ENCODE measurements around the gene ISM1. TPM values are rescaled to one million over a fixed set of nuclear protein-coding genes. Genes with fewer than 3 reads are reported as not detected.

Gene ISM1
- polyA plus RNA-seq, 3 donors, result not detected

DNA sequence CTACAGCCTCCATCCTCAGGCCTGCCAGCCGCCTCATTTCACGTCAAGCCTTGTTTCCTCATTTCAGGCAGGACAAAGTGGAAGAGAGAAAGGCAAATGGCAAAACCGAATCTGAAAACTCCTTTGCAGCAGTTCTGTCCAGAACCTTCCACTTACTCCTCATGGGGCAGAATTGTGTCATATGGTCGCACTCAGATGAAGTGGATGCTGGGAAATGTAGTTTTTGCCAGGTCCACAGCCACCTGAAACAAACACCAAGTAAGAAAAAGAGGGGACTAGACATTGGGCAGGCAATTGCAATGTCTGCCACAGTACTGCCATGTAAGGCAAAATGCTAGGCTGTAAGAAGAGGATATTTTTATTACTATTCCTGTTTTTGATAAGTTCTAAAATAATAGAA is 44.9 kb downstream of the ISM1 start:
- H3K27ac Mint-ChIP-seq, result no peak overlapping the region
- Histone ChIP-seq H3K4me2 (replicated peaks; ENCODE audit: extremely low read depth, low read length, poor library complexity, severe bottlenecking) (no peak overlapping the region), H3K27me3 (ENCODE audit: control insufficient read depth in 2 of 2, insufficient read depth in 2 of 2, low read length in 2 of 2) (no peaks in the 10 kb centered on the region), H3K27ac (ENCODE audit: low read depth in 1 of 2, low read length in 2 of 2) (no peak overlapping the region), H3K4me1 (ENCODE audit: control insufficient read depth in 1 of 2, insufficient read depth in 2 of 2, low read length in 2 of 2) (no peaks in the 10 kb centered on the region), H3K9me3 (replicated peaks in 1 of 2; ENCODE audit: control insufficient read depth in 1 of 2, insufficient read depth in 1 of 2, low read length in 2 of 2) (no peaks in the 10 kb centered on the region), H3K79me2 (ENCODE audit: insufficient read depth, low read length) (no peaks in the 10 kb centered on the region), H3K9ac (ENCODE audit: insufficient read depth, low read length, poor library complexity, severe bottlenecking) (no peak overlapping the region), H4K20me1 (ENCODE audit: insufficient read depth, low read length) (no peaks in the 10 kb centered on the region), H3K36me3 (replicated peaks in 1 of 2; ENCODE audit: control insufficient read depth in 1 of 2, insufficient read depth in 2 of 2, low read length in 2 of 2) (no peaks in the 10 kb centered on the region), H3K4me3 (replicated peaks in 1 of 3; ENCODE audit: low read depth in 2 of 3, low read length in 3 of 3) (no peak overlapping the region), H2AFZ (ENCODE audit: insufficient read depth, low read depth, low read length, poor library complexity, severe bottlenecking) (no peak overlapping the region)
- H3K36me3 Mint-ChIP-seq, result no peaks in the 10 kb centered on the region
- intact Hi-C loops (cut with micrococcal nuclease), result no loop called here
- no peak for DNase-seq
- H3K4me3 Mint-ChIP-seq, result no peak overlapping the region
- H3K4me1 Mint-ChIP-seq, result no peaks in the 10 kb centered on the region
- TF ChIP-seq, protein P1, sequence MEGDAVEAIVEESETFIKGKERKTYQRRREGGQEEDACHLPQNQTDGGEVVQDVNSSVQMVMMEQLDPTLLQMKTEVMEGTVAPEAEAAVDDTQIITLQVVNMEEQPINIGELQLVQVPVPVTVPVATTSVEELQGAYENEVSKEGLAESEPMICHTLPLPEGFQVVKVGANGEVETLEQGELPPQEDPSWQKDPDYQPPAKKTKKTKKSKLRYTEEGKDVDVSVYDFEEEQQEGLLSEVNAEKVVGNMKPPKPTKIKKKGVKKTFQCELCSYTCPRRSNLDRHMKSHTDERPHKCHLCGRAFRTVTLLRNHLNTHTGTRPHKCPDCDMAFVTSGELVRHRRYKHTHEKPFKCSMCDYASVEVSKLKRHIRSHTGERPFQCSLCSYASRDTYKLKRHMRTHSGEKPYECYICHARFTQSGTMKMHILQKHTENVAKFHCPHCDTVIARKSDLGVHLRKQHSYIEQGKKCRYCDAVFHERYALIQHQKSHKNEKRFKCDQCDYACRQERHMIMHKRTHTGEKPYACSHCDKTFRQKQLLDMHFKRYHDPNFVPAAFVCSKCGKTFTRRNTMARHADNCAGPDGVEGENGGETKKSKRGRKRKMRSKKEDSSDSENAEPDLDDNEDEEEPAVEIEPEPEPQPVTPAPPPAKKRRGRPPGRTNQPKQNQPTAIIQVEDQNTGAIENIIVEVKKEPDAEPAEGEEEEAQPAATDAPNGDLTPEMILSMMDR (IDR thresholded peaks at IDR 0.05), result no peak
- H3K27me3 Mint-ChIP-seq (ENCODE audit: low read depth in 3 of 3), result peaks cover 0 to 8% (median 3%) of the 10 kb centered on the region in 3 donors
- WGBS (ENCODE audit: insufficient coverage), result 67% methylated on average over 2 of the region's 4 CpGs
- H3K9me3 Mint-ChIP-seq, result peaks cover 0 to 3% (median 0%) of the 10 kb centered on the region in 7 donors

DNA sequence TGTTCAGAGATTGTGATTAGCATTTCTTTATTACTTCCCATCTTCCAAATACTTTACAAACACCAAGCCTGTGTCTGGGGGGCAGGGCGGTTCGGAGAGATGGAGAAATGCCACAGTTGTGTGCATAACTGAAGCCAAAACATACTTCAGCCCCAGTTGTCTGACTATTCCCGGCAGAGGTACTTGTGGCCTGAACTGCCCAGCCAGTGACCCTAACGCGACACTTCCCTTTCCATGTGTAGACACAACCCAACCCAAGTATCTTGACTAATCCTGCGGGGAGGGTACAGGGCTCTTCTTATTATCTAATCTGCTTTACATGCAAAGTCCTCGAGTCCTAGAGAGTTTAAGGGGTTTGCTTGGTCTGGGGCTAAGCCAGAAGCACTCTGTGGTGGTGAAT is 46.2 kb downstream of the ISM1 start:
- intact Hi-C loops (cut with micrococcal nuclease), result no loop called here
- Histone ChIP-seq H3K4me2 (replicated peaks; ENCODE audit: extremely low read depth, low read length, poor library complexity, severe bottlenecking) (no peak overlapping the region), H4K20me1 (ENCODE audit: insufficient read depth, low read length) (no peaks in the 10 kb centered on the region), H3K36me3 (replicated peaks in 1 of 2; ENCODE audit: control insufficient read depth in 1 of 2, insufficient read depth in 2 of 2, low read length in 2 of 2) (no peaks in the 10 kb centered on the region), H2AFZ (ENCODE audit: insufficient read depth, low read depth, low read length, poor library complexity, severe bottlenecking) (no peak overlapping the region), H3K27me3 (ENCODE audit: control insufficient read depth in 2 of 2, insufficient read depth in 2 of 2, low read length in 2 of 2) (no peaks in the 10 kb centered on the region), H3K4me1 (ENCODE audit: control insufficient read depth in 1 of 2, insufficient read depth in 2 of 2, low read length in 2 of 2) (no peaks in the 10 kb centered on the region), H3K9me3 (replicated peaks in 1 of 2; ENCODE audit: control insufficient read depth in 1 of 2, insufficient read depth in 1 of 2, low read length in 2 of 2) (no peaks in the 10 kb centered on the region), H3K9ac (ENCODE audit: insufficient read depth, low read length, poor library complexity, severe bottlenecking) (no peak overlapping the region), H3K79me2 (ENCODE audit: insufficient read depth, low read length) (no peaks in the 10 kb centered on the region), H3K4me3 (replicated peaks in 1 of 3; ENCODE audit: low read depth in 2 of 3, low read length in 3 of 3) (no peak overlapping the region), H3K27ac (ENCODE audit: low read depth in 1 of 2, low read length in 2 of 2) (no peak overlapping the region)
- TF ChIP-seq, protein P1 (IDR thresholded peaks at IDR 0.05), result no peak
- 64% methylated on average over 3 of the region's 7 CpGs for WGBS (ENCODE audit: insufficient coverage)
- Mint-ChIP-seq H3K4me1 (no peaks in the 10 kb centered on the region), H3K36me3 (no peaks in the 10 kb centered on the region), H3K9me3 (peaks cover 0 to 6% (median 0%) of the 10 kb centered on the region in 7 donors), H3K4me3 (no peak overlapping the region), H3K27ac (no peak overlapping the region), H3K27me3 (ENCODE audit: low read depth in 3 of 3) (peaks cover 0 to 6% (median 6%) of the 10 kb centered on the region in 3 donors)
- DNase-seq, result no peak
